A673 (cell line): ENCODE data around the gene ARPC1A. TPM values are rescaled to one million over a fixed set of nuclear protein-coding genes. Genes with fewer than 3 reads are reported as not detected.
"Not testable (repeated sequence)": the region's sequence is repeated elsewhere in the genome, so short reads cannot be mapped to it uniquely, and the experiment has no call there.

Source experiments
- Bru-seq: library from RNA; stranded (reverse); fragments of 400-500 nt; gene quantifications from one replicate; lab custom pipeline; 2021; lab: Mats Ljungman, UMichigan
- BruChase-seq, 2 experiments: library from RNA; stranded (reverse); fragments of 400-500 nt; gene quantifications; one replicate each; lab custom pipeline; 2021; lab: Mats Ljungman, UMichigan
- BruUV-seq: library from RNA; stranded (reverse); fragments of 400-500 nt; replicated peaks from 2 replicates; lab custom pipeline; 2021; lab: Mats Ljungman, UMichigan
- CTCF ChIA-PET: fragments of 300-600 bp; sonication (Branson Sonifier 250); formaldehyde crosslinking; loops from one replicate; lab custom pipeline; 2022; ENCODE audit warnings: antibody characterized with exemption; lab: Charles Lee
- POLR2A ChIA-PET: fragments of 300-600 bp; sonication (Branson Sonifier 250); formaldehyde crosslinking; loops from one replicate; lab custom pipeline; 2022; ENCODE audit warnings: antibody characterized with exemption; ENCODE audit not compliant: low non-redundant PET; lab: Charles Lee
- DNase-seq: peaks from one replicate; pipeline ENCODE4 v3.0.0-alpha.2; 2015; ENCODE audit warnings: low spot score
- H3K27ac ChIP-seq: fragments of 200-600 bp; sonication (generic); 2 replicates; pipeline ENCODE4 v1.5.1; 2016; ENCODE audit warnings: mixed run types, low read depth, mild to moderate bottlenecking, mixed read lengths, antibody characterized with exemption, low read length; ENCODE audit not compliant: poor library complexity, severe bottlenecking
- H3K27me3 ChIP-seq: fragments of 200-600 bp; sonication (generic); replicated peaks from 2 replicates; pipeline ENCODE4 v1.6.1; 2017; ENCODE audit warnings: mixed run types, low read depth, mild to moderate bottlenecking, mixed read lengths, antibody characterized with exemption, low read length; ENCODE audit not compliant: insufficient read depth, poor library complexity
- H3K36me3 ChIP-seq: fragments of 200-600 bp; sonication (generic); 2 replicates; pipeline ENCODE4 v1.6.1; 2016; ENCODE audit warnings: mixed run types, mild to moderate bottlenecking, mixed read lengths, antibody characterized with exemption, low read length; ENCODE audit not compliant: insufficient read depth, poor library complexity, severe bottlenecking
- H3K4me1 ChIP-seq: fragments of 200-600 bp; sonication (generic); 2 replicates; pipeline ENCODE4 v1.6.1; 2017; ENCODE audit warnings: mixed run types, mild to moderate bottlenecking, mixed read lengths, antibody characterized with exemption, low read length; ENCODE audit not compliant: insufficient read depth, poor library complexity, severe bottlenecking
- H3K4me3 ChIP-seq: fragments of 200-600 bp; sonication (generic); 2 replicates; pipeline ENCODE4 v1.5.1; 2016; ENCODE audit warnings: low read depth, mixed run types, mild to moderate bottlenecking, mixed read lengths, low read length; ENCODE audit not compliant: poor library complexity, severe bottlenecking
- H3K9me3 ChIP-seq: fragments of 200-600 bp; sonication (generic); 2 replicates; pipeline ENCODE4 v1.6.1; 2016; ENCODE audit warnings: mixed run types, low read depth, mild to moderate bottlenecking, mixed read lengths, antibody characterized with exemption, low read length; ENCODE audit not compliant: poor library complexity, severe bottlenecking
- CTCF ChIP-seq: fragments of 300-800, 200-600 bp; sonication (generic); conservative IDR thresholded peaks from 2 replicates; pipeline ENCODE4 v1.5.1; 2017; ENCODE audit warnings: low read depth, mild to moderate bottlenecking, antibody characterized with exemption, low read length, moderate library complexity, mixed read lengths
- EZH2 ChIP-seq: fragments of 200-600 bp; sonication (generic); IDR thresholded peaks from 2 replicates; pipeline ENCODE4 v1.6.1; 2017; ENCODE audit warnings: borderline replicate concordance, low read depth, mild to moderate bottlenecking, mixed read lengths, antibody characterized with exemption, low read length; ENCODE audit not compliant: poor library complexity, severe bottlenecking
- intact Hi-C: fragments of 100-400 bp; cut with micrococcal nuclease; formaldehyde crosslinking; loops from one replicate; pipeline ENCODE4 v1.10.0; 2022; ENCODE audit not compliant: unreplicated experiment
- long read RNA-seq: library from polyadenylated mRNA; stranded (forward); transcript quantifications from one replicate; pipeline ENCODE4 v2.0.0, GENCODE V29; 2022
- total RNA-seq: library from RNA; stranded (reverse); gene quantifications from 2 replicates; pipeline ENCODE4 v1.2.3, GENCODE V29; 2021

ARPC1A gene
- total RNA-seq (155 and 167 TPM in 2 replicates), Bru-seq, nascent RNA (percentile 92 among the genes with signal in this experiment), BruChase-seq, experiment 1, labeled RNA remaining after a 2-hour chase (percentile 96 among the genes with signal in this experiment), BruChase-seq, experiment 2, labeled RNA remaining after a 6-hour chase (percentile 99 among the genes with signal in this experiment)
- long read RNA-seq, transcript ARPC1A-201 (10 exons, 1,565 nt) = major isoform, 231 of 258 reads
- long read RNA-seq, partial matches to known transcripts = 15 of 258 reads
- long read RNA-seq, other reads (novel, unspliced or antisense) = 12 of 258 reads

GRCh38 chr7:99325592-99326407 is at the start of gene ARPC1A:
Gene ARPC1A, plus strand, starts transcription at chr7:99325898. Its CDS starts 7,456 bp downstream, at chr7:99333354.
- Histone ChIP-seq H3K36me3 (no peaks in the 10 kb centered on the region), H3K4me3 (peak within 1 kb of the TSS; percentile 77), H3K9me3 (no peaks in the 10 kb centered on the region), H3K27me3 (no peaks in the 10 kb centered on the region), H3K27ac (peak within 1 kb of the TSS; percentile 84), H3K4me1 (peaks cover 4% of the 10 kb centered on the region)
- peak; percentile 95 for DNase-seq
- TF ChIP-seq EZH2 (no peak), CTCF (no peak)
- intact Hi-C loops = no loop called here
- ChIA-PET POLR2A (interaction anchor here (0.5 kb wide), 1 partner anchor 10 kb away, joined by 4 read pairs; no protein-coding TSS in a partner anchor), CTCF (no interaction called here)
- no TSS peak for BruUV-seq

- BruUV-seq = no TSS peak
- POLR2A ChIA-PET = no interaction called here
- intact Hi-C loops = no loop called here
- TF ChIP-seq CTCF (no peak), EZH2 (no peak)
- DNase-seq = no peak
- no peak overlapping the region for H3K4me3 ChIP-seq
- CTCF ChIA-PET = no interaction called here
- no peaks in the 10 kb centered on the region for H3K4me1 ChIP-seq
- H3K27me3 ChIP-seq = no peaks in the 10 kb centered on the region
- H3K36me3 ChIP-seq = no peaks in the 10 kb centered on the region
- H3K27ac ChIP-seq = no peak overlapping the region
- H3K9me3 ChIP-seq = no peaks in the 10 kb centered on the region
These were observed 47.5 kb upstream of the ARPC1A start for GRCh38 chr7:99278180-99278579.

GRCh38 chr7:99284165-99284564 is 41.5 kb upstream of the ARPC1A start:
- H3K9me3 ChIP-seq, H3K27ac ChIP-seq, H3K4me3 ChIP-seq, H3K4me1 ChIP-seq, POLR2A ChIA-PET, CTCF ChIA-PET, H3K36me3 ChIP-seq, DNase-seq, H3K27me3 ChIP-seq, BruUV-seq, intact Hi-C loops: not testable (repeated sequence)
